Measurements from ENCODE around the gene SERINC5.
"Not testable (repeated sequence)": the region's sequence is repeated elsewhere in the genome, so short reads cannot be mapped to it uniquely, and the experiment has no call there.

Gene SERINC5

DNA sequence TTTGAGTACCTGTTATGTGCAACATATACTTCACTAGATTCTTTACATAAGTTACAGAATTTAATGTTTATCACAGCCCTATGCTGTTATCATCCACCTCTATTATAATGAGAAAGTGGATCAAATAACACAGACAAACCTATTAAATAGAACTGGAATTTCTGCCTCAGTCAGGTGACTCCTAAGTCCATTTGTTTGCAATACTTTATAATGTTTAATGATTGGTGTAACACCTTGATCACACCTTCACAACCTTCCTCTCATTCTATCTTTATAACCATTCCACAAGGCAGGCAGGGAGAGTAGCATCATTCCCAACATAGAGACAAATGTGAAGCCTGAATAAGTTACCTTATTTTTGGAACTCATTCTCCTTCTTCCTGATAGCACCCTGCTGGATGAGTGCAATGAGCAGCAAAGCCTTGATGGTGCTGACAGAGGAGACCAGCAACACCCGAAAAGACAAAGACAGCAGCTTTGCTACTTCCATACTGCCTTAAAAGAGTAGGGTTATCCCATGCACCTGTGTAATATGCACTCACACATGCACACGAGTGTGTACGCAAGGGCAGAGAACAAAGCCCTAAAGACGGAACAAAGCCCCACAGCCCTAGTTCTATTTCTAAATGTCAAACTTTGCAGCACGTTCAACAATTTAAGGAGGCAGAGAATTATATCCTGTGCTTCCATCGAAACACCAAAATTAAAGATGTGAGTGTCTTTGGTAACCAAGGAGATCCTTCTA, 30.5 kb downstream of the SERINC5 start:
- no peak for DNase-seq

DNA sequence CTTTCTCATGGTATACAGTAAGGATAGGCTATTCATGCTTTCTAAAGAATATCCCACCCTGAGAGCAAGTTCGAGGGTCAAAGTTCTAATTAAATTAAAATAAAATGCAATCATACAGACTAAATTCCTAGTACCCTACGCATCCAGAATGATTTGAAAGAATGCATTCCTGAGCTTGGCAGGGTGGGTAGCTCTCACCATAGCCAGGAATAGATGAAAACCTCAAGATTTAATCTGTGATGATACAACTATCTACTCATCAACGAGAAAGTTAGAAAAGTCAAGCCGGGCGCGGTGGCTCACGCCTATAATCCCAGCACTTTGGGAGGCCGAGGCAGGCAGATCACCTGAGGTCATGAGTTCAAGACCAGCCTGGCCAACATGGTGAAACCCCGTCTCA, 32.3 kb downstream of the SERINC5 start:
- DNase-seq: no peak

DNA sequence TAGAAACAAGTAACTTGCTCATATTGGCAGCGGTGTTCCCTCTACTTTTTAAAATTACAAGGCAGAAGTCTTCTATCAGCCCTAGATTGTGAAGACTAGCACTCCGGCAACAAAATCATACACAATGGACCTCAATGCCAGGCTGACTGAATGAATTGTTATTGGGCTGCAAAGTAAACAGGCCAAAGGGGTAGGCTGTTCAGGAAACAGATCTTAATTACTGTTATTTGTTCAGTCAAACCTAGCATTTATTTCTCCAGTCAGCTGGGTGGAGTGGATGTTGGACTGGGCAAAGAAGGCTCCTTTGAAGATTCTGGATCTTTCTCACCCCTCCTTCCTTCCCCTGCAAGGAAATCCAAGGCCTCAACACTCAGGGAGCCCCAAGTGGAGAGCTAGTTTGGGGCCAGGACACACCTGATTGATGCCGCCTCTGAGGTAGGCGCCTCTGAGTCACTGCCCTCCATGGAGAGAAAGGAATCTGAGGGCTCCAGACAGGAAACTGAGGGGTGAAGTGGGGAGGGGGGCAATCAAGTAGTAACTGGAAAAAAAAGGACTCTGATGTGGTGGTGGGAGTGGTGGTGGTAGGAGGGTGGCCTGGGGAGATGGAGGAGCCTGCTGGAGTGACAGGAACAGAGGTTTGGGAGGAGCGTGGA, 35.5 kb downstream of the SERINC5 start:
- DNase-seq: peak; percentile 46

DNA sequence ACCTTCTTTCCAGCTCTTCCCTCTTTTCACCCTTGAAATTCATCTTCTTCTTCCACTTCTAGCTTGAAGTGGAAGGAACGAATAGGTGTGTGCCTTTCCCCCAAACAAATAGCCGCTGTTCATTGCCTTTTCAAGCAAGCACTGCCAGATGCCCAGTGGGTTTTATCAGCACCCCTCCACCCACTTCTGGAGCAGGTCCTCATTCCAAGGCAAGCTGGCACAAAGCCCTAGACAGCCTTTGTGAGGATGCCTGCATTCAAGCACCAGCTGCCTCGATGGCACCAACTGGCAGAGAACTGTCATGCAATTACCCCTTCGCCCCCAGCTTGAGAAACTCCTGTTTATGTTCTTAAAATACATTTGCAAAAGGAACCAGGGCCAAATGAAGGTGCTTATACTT, 36.5 kb downstream of the SERINC5 start:
- DNase-seq: no peak

DNA sequence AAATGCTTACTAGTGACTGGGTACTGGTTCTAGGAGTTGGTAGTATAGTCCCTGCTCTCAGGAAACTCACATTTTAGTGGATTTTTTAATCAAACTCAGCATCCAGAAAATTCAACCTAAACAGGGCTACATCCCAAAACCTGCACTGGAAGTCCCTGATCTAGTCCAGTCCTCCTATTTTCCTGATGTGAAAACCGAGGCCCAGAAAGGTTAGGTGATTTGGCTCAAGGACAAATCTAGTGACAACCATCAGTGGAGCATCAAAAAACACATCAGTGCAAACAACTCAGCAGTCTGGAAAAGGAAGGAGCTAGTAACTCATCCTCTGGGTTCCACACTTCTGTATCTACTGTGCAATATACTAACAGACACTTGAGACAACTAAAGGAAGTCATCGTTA, 38.2 kb downstream of the SERINC5 start:
- no peak for DNase-seq

DNA sequence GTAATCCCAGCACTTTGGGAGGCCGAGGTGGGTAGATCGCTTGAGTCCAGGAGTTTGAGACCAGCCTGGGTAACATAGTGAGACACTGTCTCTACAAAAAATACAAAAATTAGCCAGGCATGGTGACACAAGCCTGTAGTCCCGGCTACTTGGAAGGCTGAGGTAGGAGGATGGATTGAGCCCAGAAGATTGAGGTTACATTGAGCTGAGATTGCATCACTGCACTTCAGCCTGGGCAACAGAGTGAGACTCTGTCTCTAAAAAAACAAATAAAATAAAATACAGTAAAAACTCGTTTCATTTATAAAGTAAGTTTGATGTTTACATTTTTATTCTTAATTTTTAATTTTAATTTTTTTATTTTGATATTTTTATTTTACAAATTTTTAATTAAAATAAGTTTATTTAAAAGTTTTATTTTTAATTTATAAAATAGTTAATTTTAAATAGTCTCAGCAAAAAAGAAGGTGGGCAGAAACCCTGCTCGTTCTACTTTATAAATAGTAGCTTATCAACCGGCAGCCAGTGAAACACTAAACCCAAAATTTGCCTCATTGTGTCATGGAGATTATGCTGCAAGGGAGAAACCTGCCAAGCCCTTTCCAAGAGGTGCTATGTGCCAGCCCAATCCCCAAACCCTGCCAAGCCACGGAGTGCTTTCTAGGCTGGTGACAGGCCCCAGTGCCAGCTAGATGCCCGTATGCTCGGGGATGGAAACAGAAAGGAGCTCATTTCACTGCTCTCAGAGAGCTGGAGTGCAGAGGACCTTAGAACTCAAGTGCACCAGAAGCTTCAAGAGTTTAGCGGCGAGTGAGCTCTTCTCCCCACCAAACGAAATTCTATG, 38.9 kb downstream of the SERINC5 start:
- DNase-seq: peak; percentile 62

DNA sequence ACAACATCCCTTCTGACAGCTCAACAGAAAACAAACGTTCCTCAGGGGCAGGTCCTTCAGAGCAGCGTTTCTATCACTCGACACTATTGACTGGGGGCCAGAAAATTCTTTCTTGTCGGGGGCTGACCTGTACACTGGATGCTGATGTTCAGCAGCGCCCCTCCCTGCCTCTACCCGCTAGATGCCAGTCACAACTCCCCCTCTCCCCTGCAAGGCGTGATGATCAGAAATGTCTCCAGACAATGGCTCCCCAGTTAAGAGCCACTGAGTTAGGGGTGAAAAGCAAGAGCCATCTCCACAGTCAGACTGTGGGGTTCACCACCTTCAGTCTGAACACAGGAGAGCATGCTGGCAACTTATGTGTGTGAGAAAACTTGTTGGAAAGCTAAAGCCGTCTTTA, 39.8 kb downstream of the SERINC5 start:
- no peak for DNase-seq

DNA sequence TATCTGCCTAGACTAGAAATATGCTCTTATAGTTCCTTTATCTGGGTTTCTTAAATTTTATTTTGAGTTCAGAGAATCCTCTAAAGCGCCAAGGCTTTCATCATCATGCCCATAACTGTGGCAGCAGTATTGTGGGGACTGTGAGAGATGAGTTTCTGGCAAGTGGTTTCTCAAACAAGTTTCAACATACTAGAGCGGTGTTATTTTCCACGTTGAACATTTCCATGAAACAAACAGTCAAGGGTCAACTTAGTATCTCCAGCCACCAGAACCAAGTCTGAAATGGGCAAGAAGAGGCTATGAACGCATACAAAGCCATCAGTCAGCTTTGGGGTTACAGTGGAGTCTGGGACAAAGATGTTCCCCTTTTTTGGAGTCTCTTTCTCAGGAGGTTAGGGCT, 40.3 kb downstream of the SERINC5 start:
- DNase-seq: no peak

DNA sequence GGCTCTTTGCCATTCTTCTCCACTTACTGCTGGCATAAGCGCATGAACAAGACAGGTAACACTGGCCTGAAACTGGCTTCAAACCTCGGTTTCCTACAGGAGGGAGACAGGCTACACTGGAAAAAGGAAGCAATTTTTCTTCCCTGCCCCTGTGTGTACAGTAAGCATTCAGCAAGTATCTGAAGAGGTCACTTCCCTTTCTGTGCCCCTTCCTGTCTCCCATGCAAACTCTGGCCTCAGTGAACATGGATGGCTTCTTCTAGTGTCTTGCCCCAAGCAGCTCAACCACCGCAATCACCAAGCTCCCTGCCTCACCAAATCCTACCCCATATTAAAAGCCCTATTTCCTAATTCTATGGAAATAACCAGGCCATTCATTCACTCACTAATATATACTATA, 42.4 kb downstream of the SERINC5 start:
- DNase-seq: no peak

DNA sequence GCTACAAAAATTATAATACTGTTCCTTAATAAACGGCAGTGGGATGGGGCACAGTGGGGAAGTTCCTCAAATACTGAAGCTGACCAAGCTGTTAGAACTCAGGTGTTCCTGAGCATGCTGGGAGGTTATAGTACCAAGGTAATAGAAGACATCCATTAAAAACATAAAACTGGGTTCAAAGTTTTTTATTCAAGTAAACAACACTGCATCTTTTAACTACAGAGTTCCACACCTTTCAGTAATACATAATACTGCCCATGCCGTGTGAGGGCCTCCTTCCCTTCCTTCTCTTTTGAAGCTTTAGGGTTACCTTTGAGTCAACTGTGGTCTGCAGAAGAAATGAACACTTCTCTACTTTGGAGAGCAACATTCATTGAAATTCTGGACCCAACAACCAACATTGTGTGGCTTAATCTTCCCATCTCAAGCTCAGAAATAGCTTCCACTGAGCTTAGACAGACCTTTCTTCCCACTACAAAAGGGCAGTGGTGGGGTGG, 43.6 kb downstream of the SERINC5 start:
- DNase-seq: no peak

DNA sequence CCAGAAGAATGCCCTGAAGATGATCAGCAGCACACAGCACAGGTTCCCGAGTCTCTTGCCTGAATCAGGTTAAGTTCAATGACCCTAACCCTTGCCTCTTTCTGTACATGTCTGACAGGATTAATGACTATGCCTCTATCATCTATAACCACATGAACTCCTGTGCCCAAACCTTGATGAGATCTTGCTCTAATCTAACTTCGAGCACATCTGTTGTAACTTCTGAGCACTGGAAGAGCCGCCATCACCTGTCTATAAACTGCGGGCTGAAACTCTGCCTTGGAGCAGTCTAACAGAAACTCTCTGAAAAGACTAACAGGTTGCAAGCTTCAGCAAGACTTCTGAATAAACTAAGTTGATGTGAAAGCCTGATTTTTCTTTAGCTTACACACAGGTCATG, 44.5 kb downstream of the SERINC5 start:
- no peak for DNase-seq

DNA sequence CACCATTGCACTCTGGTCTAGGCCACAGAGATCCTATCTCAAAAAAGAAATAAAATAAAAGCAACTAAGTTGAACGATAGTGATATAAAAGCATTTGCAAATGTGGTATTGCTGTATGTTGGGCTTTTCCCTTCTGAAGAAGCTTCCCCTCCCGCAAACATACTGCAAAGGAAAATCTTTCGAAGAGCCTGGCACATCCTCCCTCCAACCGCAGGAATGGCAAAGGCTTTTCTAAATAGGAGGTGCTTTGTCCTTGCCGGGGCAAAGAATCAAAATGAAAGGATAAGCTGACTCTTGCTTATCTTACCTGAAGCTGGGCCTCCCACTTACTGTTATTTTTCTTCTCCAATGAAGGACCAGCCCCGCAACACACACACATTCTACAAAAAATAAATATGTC, 45.8 kb downstream of the SERINC5 start:
- DNase-seq: no peak

DNA sequence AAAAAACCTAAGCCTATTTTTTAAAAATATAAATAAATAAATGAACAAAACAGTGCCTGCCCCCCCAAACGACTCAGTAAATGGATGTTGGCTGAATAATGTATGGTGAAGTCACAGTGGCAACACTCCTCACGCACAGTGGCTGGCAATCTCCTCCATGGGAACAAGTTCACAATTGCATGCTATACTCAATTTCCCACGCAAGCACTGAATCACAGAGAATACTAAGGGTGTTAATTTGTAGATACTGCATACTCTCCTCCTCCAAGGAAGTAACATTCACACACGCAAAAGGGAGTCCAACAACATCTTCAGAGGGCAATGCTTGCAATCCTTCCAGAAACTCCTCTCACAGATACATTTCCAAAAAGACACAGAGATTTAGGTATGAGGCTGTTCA, 47.5 kb downstream of the SERINC5 start:
- no peak for DNase-seq

DNA sequence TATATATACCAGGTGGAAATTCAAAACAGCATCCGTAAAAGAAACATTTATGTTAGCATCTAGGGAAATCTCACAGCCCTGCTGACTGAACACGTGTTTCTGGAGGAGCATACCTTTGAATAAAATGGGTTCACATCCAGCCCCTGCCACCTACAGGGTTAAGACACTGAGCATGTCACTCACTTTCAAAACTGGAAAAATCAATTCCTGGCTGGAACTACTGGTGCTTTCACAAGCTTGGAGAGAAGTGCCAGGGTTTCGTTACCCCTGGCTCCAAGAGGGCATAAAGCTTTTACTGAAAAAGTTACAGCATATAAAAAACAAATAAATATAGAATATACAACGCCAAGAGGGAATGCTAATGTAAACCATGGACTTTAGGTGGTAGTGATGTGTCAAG, 48.0 kb downstream of the SERINC5 start:
- DNase-seq: no peak

DNA sequence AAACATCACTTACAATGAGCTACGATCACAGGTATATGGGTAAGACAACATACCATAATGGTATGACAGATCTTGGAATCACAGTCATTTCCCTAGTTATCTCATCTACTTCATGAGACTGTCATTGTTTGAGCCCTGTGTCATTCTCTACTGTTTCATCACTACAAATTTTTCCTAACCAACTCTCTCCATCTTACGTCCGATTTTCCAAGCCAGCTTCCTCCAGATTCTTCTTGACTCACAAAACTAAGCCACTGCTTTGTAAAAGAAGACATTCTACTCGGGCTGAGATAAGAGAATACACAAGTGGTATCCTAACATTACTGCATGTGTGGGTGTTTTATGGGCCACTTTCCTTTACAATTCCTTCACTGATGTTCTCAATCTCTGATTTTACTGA, 49.6 kb downstream of the SERINC5 start:
- no peak for DNase-seq

DNA sequence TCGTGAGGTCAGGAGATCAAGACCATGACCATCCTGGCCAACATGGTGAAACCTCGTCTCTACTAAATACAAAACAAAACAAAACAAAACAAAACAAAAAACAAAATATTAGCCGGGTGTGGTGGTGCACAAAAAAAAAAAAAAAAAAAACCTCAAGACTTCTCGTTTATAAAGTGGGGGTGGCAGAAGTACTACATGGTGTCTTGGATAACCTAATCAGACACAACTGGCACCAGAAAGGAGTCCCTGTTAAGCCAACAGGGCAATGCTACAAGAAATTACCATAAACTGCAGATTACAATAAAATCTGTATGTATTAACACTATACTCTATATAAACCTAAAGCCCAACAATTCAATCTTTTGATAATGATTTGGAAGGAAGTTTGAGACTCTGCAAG, 50.0 kb downstream of the SERINC5 start:
- DNase-seq: no peak

DNA sequence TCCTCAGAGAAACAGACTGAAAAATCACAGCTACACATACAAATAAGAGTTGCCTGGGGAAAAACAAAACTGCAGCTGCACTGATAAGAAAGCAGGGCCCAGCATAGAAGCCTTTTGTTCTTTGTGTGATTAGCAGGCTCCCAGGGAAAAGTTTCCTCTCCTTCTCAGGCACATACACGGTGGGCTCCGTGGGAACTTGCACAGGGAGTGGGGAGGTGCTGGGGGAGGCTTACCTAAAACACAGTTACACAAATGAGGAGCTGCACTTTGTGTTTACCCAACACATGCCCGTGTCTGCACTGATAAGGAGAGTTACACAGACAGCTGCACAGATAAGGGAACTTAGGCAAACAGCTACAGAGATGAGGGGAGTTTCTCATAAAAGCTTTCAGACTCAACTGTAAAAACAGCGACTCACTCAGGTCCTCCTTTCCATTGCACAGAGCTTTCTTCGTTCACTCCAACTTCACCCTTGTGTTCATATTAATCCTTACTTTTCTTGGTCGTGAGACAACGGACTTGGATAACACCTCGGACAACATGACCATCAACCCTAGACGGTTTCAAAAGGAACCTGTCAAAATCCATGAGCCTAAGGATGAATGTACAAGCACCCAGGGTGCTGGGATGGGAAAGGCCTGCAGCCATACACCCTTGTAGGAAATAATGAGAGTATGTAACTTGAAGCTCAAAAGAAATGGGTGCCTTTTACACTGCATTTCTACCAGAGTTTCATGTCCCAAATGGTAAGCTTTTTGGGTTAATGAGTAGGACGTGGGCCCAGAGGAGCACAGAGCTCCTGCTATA, 50.8 kb downstream of the SERINC5 start:
- no peak for DNase-seq

DNA sequence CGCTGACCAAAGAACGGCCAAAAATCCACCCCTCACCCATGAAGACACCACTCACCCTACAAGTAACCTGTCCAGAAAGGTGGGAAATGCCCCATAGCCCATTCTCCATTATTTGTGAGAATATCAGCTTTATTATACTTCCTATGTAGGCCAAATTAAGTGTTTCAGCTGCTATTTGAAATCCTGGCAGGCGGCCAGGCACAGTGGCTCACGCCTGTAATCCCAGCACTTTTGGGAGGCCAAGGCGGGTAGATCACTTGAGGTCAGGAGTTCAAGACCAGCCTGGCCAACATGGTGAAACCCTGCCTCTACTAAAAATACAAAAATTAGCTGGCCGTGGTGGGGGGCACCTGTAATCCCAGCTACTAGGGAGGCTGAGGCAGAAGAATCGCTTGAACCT, 54.1 kb downstream of the SERINC5 start:
- not testable (repeated sequence) for DNase-seq

DNA sequence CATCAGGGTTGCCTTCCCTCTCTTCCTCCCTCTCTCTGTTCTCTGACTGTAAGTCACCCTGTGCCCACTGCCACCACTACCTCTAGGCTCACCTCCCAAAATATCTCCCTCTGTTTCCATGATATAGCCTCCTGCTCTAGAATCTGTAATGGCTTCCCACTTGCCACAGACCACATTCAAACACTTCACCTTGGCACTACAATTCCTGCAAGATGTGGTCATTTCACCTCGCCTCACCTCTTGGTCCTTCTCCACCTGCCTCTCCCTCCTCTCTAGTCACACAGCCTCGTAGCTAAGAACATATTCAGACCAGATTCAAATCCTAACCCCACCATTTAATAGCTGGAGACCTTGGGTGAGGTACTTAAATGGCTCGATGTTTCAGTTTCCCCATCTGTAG, 56.9 kb downstream of the SERINC5 start:
- no peak for DNase-seq

DNA sequence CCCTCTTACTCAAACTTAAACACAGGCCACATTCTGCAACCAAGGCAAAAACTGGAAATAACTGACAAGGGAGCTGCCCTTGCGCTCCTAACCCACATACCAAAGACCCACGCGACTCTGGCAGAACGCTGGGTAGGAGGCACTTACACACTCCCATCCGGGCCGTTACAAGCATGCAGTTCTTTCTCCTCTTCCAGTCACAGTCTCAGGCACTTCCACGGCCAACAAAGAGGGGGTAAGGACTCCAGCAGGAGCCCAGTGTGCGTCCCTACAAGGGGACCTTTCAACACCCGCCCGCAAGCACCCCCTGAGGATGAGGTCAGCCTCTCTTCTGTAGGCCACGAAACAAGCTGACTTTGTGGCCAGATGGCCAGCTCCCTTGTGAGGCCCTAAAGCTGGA, 57.4 kb downstream of the SERINC5 start:
- no peak for DNase-seq

DNA sequence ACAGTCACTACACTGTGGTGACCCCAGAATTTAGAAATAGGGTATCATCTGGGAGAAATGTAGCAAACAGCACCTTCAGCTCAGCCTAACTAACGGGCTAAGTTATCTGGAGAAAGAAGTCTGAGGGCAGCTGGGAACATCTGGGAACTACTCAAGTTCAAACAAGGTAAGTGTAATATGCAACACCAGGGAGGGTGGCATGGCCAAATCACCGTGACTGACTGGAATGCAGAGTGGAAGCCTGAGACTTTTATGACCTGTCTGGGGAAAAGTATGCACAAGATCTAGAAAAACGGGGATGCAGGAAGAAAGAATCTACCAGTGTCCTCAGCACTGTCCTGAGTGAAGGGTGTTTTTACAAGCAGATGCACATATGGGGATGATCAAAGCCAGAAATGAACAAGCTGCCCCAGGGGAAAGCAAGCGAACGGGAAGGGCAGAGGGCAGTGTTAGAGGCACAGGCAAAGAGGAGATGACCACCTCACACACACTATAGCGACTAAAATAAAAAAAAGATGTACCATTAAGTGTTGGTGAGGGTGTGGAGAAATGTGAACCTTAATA, 59.9 kb downstream of the SERINC5 start:
- no peak for DNase-seq

DNA sequence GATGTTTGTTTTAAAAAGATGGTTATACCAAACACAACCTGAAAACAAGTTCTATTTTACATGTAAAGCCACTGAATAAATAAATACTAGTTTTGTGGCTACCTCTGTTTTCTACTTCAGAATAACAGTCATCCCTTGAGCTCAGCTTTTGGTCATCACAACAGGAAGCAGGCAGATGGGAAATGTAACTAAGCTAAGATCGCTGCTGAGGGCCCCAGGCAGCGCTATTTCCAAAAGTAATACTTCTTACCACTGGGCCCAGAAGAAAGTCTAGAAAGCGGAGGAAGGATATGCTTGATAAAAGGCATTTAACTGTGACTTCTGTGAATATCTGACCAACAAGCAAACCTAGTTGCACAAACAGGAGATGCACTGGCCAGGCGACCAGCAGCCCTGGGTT, 61.4 kb downstream of the SERINC5 start:
- DNase-seq: no peak

DNA sequence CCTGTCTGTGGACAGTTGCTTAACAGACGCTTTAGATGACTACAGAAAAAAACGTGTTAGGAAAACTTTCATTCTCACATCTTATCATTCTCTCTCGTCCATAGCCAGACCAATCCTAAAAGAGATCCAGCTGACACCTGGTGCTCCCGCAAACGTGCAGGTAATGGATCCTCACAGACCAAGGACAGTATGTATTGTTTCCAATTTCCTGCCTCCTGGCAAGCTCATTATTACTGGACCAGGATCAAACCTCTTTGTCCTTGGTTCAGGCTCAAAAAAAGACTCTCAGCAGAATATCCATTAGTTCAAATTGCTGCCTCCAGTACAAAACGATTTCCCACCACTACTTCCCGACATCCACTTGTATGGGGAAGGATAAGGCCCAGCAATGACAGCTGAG, 62.4 kb downstream of the SERINC5 start:
- DNase-seq: peak; percentile 37
